ENCODE results near the gene KCNB1. TPM values are rescaled to one million over a fixed set of nuclear protein-coding genes. Genes with fewer than 3 reads are reported as not detected.
A peak's percentile ranks its signal among the peaks of the same experiment; 100 is the strongest.

KCNB1 gene
- total RNA-seq, 2 donors from 2014 or later, result 0.52 to 3.3 TPM

- Histone ChIP-seq H3K27me3 (no peaks in the 10 kb centered on the region), H3K4me1 (peaks cover 8% of the 10 kb centered on the region), H3K9me3 (no peaks in the 10 kb centered on the region), H3K27ac (peak overlapping the region in 3 of 4 donors; percentile 34 to 69 (median 65)), H3K36me3 (replicated peaks in 1 of 2; ENCODE audit: insufficient read depth in 1 of 2, low read depth in 2 of 2) (no peaks in the 10 kb centered on the region), H3K4me3 (no peak overlapping the region)
- DNase-seq (peak in 3 of 4 donors; percentile 22 to 57 (median 23)), ATAC-seq (peak; percentile 58)
- TF ChIP-seq, protein P1, sequence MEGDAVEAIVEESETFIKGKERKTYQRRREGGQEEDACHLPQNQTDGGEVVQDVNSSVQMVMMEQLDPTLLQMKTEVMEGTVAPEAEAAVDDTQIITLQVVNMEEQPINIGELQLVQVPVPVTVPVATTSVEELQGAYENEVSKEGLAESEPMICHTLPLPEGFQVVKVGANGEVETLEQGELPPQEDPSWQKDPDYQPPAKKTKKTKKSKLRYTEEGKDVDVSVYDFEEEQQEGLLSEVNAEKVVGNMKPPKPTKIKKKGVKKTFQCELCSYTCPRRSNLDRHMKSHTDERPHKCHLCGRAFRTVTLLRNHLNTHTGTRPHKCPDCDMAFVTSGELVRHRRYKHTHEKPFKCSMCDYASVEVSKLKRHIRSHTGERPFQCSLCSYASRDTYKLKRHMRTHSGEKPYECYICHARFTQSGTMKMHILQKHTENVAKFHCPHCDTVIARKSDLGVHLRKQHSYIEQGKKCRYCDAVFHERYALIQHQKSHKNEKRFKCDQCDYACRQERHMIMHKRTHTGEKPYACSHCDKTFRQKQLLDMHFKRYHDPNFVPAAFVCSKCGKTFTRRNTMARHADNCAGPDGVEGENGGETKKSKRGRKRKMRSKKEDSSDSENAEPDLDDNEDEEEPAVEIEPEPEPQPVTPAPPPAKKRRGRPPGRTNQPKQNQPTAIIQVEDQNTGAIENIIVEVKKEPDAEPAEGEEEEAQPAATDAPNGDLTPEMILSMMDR (IDR thresholded peaks at IDR 0.05), result no peak
- no peak for TF ChIP-seq POLR2A (IDR thresholded peaks at IDR 0.05)
- 39 to 42% methylated on average over 14 of the region's 14 CpGs for WGBS, 2 donors
- intact Hi-C loops (cut with DNase I), result no loop called here
Measured at GRCh38 chr20:49345524-49345923, 136.9 kb downstream of the KCNB1 start.

DNA sequence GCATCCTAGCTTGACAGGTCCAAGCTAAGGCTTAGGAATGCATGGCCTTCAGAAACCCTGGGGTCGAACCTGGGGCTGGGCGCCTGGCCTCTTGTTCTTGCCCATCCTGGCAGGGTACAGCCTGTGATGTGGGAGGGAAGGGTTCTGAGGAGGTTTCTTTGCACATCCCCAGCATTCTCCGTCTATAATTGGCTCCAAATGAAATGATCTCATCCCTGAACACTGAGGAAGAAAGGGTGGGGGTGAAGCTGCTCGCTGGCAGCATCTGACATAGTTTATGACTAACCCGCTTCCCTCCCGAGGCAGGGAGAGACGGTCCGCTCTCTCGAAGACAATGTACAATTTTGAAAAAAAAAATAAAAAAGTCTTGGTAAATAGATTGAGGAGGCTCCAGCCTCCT is 137.5 kb downstream of the KCNB1 start:
- TF ChIP-seq, protein P1 (IDR thresholded peaks at IDR 0.05), result no peak
- no peak for TF ChIP-seq POLR2A (IDR thresholded peaks at IDR 0.05)
- no peaks in the 10 kb centered on the region for H3K9me3 ChIP-seq
- no peaks in the 10 kb centered on the region for H3K27me3 ChIP-seq
- H3K36me3 ChIP-seq (replicated peaks in 1 of 2; ENCODE audit: insufficient read depth in 1 of 2, low read depth in 2 of 2), result no peaks in the 10 kb centered on the region
- WGBS, 2 donors, result 29 to 38% methylated on average over 9 of the region's 9 CpGs
- intact Hi-C loops (cut with DNase I), result no loop called here
- H3K4me3 ChIP-seq, result no peak overlapping the region
- peaks cover 8% of the 10 kb centered on the region for H3K4me1 ChIP-seq
- DNase-seq (peak; percentile 21 to 55 (median 35)), ATAC-seq (peak; percentile 87)
- peak overlapping the region in 3 of 4 donors; percentile 34 to 69 (median 65) for H3K27ac ChIP-seq

DNA sequence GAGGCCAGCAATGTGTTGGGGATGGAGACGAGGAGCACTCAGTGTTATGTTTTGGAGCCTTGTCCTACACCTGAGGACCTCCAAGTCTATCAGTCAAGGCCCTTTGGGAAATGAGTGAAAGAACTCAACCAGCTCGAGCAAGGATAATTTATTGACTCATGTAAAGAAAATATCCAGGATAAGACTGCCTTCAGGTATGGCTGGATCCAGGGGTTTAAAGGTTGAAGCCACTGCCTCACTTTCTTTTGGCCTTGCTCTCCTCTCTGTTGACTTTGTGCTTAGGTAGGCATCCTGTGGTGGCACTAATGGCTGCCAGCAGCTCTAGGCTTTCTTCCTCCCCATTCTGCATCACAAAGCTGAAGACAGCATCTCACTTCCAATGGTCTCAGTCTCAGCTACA is 138.3 kb downstream of the KCNB1 start:
- Histone ChIP-seq H3K36me3 (replicated peaks in 1 of 2; ENCODE audit: insufficient read depth in 1 of 2, low read depth in 2 of 2) (no peaks in the 10 kb centered on the region), H3K27me3 (no peaks in the 10 kb centered on the region), H3K9me3 (no peaks in the 10 kb centered on the region), H3K4me1 (peaks cover 8% of the 10 kb centered on the region), H3K27ac (no peak overlapping the region), H3K4me3 (no peak overlapping the region)
- intact Hi-C loops (cut with DNase I), result no loop called here
- no peak for TF ChIP-seq POLR2A (IDR thresholded peaks at IDR 0.05)
- TF ChIP-seq, protein P1 (IDR thresholded peaks at IDR 0.05), result no peak
- ATAC-seq (no peak), DNase-seq (no peak)
- WGBS, 2 donors, result 75 to 80% methylated on average over 2 of the region's 2 CpGs

DNA sequence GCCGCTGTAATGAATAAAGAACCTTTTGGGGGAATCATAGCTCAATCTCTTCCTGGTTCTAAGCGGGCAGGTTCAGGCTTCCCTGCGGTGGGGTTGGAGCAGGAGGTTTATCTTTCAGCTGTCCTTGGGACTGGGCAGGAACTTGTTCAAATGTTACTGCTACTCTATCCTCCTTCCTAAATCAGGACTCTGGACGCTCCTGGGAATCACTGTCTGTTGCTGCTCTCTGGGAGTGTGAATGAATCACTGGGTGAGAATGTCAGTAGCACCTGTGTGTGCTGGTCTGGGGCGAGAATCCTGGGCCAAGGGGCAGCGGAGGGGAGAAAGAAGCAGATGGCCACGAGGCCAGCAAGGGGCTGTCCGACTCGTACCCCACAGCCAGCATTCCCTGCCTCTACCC is 139.2 kb downstream of the KCNB1 start:
- no peaks in the 10 kb centered on the region for H3K27me3 ChIP-seq
- peaks cover 8% of the 10 kb centered on the region for H3K4me1 ChIP-seq
- H3K36me3 ChIP-seq (replicated peaks in 1 of 2; ENCODE audit: insufficient read depth in 1 of 2, low read depth in 2 of 2), result no peaks in the 10 kb centered on the region
- H3K27ac ChIP-seq, result no peak overlapping the region
- ATAC-seq, result no peak
- no peaks in the 10 kb centered on the region for H3K9me3 ChIP-seq
- intact Hi-C loops (cut with DNase I), result no loop called here
- no peak for TF ChIP-seq POLR2A (IDR thresholded peaks at IDR 0.05)
- TF ChIP-seq, protein P1 (IDR thresholded peaks at IDR 0.05), result no peak
- WGBS, 2 donors, result 37 to 48% methylated on average over 8 to 9 of the region's 9 CpGs
- no peak for DNase-seq
- no peak overlapping the region for H3K4me3 ChIP-seq

GRCh38 chr20:49340161-49340966 is 142.1 kb downstream of the KCNB1 start:
- TF ChIP-seq POLR2A (IDR thresholded peaks at IDR 0.05), result no peak
- TF ChIP-seq, protein P1 (IDR thresholded peaks at IDR 0.05), result no peak
- Histone ChIP-seq H3K27ac (no peak overlapping the region), H3K4me3 (no peak overlapping the region), H3K4me1 (peaks cover 4% of the 10 kb centered on the region), H3K36me3 (replicated peaks in 1 of 2; ENCODE audit: insufficient read depth in 1 of 2, low read depth in 2 of 2) (no peaks in the 10 kb centered on the region), H3K27me3 (no peaks in the 10 kb centered on the region), H3K9me3 (no peaks in the 10 kb centered on the region)
- intact Hi-C loops (cut with DNase I), result no loop called here
- DNase-seq (no peak), ATAC-seq (no peak)
- 49 to 61% methylated on average over 10 to 14 of the region's 14 CpGs for WGBS, 2 donors
